TTC549 (cell line): ENCODE measurements around the gene CPSF4L.
"Not testable (repeated sequence)": the region's sequence is repeated elsewhere in the genome, so short reads cannot be mapped to it uniquely, and the experiment has no call there.

Experiments used
- FAIRE-seq: peaks from 2 replicates; lab custom pipeline; 2012; peaks lifted over from hg19 to GRCh38; lab: Jason Lieb, UNC

Gene CPSF4L

DNA sequence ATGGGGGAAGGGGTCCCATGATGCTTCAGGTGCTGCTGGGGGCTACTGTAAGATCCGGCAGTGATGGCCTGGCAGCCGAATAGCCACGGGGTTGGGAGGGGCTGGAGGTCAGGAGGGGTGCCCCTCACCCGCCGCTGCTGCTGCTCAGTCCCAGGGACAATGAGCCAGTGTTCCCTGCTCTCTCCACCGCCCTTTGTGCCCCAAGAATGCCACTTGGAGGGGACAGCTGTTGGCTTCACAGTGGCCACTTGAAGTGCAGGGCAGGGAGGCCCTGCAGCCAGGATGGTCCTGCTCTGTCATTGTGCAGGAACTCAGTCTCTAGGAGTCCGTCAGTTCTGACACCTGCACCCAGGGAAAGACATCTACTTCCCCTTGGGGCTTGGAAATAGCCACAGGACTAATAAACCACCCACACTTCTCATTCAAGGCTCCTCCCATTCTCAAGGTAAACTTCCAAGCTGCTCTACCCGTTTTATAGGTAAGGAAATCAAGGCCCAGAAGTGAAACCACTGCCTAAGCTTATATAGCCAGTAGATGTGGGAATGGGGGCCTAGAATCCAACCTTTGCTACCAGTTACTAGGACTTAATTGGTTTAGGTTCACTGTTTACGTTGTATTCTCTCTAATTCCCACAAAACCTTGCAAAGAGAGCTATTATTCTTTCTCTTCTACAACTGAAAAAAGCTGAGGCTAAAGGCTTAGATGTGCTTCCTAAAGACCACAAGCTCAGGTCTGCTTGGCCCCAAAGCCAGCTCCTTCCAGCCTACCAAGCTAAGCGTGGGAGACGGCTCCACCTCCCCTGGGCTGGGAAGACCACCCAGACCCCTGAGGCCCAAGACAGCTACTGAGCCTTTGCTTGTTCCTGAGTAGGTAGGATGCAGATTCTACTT lies 6.2 kb upstream of the CPSF4L start:
- FAIRE-seq = no peak

DNA sequence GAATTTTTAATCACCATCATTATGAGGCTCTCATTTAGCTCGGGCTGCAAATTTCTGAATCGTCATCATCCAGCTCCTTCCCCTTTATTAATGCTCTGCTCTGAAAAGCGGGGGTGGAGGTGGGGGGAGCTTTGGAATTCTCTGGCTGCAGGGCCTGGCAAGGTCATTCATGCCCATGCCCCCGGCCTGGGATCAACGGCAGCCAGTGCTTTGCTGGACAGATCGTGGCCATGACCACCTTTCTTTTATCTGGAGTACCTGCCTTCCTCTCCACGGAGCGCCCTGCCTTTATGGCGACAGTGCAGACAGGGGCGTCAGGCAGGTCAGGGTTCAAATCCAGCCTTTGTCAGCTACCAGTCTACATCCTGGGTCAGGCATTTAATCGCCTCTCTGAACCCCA lies 5.1 kb upstream of the CPSF4L start:
- FAIRE-seq = no peak

DNA sequence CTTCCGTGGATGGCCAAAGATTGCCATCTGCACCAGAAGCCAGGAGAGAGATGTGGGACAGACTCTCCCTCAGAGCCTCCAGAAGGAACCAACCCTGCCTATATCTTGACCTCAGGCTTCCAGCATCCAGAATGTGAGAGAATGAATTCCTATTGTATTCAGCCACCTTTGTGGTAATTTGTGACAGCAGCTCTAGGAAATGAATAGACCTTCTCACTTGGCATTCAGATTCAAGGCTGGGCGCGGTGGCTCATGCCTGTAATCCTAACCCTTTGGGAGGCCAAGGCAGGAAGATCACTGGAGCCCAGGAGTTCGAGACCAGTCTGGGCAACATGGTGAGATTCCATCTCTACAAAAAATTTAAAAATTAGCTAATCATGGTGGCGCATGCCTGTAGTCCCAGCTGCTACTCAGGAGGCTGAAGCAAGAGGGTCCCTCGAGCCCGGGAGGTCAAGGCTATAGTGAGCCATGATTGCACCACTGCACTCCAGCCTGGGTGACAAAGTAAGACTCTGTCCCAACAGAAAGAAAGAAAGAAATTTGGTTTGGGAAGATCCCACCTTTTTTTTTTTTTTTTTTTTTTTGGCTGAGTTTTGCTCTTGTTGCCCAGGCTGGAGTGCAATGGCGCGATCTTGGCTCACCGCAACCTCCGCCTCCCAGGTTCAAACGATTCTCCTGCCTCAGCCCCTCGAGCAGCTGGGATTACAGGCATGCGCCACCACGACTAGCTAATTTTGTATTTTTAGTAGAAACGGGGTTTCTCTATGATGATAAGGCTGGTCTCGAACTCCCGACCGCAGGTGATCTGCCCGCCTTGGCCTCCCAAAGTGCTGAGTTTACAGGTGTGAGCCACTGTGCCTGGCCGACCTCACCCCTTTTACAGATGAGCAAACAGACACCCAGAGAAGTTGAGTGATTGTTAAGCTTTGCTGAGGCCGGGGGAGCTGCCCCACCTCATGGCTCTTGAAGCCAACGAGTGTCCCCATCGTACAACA lies 4.3 kb upstream of the CPSF4L start:
- FAIRE-seq = no peak

DNA sequence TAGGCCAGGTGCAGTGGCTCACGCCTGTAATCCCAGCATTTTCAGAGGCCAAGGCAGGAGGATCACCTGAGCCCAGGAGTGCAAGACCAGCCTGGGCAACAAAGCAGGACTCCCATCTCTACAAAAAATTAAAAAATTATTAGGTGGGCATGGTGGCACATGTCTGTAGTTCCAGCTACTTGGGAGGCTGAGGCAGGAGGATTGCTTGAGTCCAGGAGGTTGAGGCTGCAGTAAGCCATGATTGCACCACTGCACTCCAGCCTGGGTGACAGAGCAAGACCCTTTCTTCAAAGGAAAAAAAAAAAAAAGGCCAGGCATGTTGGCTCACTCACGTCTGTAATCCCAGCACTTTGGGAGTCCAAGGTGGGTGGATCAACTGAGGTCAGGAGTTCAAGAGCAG lies 2.8 kb upstream of the CPSF4L start:
- FAIRE-seq = not testable (repeated sequence)

DNA sequence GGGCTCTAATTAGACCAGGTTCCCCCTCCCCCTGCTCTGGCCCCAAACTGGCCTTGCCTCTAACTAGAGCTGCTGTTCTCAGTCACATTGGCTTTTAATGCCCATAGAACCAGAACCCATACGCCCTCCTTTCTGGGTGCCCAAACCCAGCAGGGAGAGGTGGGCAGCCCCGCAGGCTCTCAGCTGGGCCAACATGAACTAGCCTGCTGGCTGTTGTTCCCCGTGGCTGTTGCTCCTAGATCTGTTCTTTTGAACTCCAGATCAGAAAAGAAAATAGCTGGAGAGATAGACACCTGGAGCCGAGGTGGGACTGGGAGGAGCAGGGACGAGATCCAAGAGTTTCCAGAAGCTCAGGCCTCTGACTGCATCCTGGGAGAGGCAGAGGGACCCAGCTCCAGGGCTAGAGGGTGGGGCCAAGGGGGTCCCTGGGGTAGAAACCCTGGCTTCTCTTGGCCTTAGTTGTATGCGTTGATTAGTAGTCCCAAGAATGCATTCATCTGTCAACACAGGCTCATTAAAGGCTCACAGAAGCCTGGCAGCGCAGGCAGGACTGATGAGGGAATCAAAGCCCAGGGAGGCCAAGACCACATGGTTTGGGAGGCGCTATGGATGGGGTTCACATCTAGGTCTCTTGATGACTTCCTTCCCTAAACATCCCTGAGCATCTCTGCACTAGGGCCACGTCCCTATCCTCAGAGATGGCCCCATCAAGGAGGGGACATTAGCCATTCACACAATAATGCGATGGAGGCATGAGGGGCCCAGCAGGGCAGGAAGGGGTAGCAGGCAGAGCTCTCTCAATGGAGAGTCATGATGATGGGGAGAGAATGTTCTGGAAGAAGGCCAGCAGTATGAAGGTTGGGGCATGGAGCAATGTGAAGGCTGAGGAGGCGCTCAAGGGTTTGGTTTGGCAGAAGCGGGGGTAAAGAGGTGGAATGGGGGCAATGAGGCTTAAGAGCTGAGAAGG lies 1.3 kb upstream of the CPSF4L start:
- no peak for FAIRE-seq

DNA sequence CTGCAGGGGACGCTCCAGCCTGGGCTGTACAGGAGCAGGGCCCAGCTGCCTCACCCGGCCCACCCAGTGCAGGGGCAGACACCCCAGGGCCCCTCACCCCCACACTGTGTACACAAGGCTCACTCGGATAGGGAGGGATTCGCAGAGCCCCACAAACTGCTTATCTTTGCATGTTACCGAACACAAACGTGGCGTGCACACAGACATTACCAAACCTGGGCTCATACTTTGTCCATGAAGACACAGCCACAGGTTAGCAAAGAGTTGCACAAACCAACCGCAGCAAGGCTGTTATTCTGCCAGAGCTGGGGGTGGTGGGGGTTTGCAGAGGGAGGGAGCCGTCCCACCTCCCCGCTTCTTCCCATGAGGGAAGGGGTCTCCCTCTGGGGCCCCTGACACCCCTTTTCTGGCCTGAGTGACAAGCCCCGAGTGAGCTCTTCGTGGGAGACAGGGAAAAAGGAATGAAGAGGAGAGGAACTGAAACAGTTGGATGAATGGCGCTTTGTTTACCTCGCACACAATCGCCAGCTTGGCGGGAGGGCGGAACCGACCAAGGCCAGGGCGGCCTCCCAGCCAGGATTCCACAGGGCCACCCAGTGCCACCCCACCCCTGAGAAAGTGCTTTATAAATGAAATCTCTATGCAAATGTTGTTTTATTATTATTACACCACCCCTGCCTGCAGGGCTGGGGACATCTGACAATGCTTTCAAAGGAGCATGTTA lies 434 bp upstream of the CPSF4L start:
- FAIRE-seq = no peak

DNA sequence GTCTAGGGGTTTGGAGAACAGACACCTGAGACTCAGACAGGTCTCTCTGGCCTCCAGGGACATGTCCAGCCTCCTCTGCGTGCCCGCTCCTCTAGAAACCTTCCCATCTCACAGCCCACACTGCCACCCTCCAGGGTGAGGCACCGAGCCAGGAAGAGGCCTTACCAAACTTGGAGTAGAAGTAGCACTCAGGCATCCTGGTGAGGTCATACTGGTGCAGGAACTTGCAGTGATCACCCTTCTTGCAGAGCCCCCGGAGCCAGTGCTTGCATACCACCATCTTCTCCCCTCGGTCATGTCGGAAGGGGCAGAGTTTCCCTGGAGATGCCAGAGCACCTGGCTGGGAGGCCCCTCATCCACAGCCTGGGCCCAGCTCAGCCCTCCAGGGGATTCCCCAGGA lies 4.2 kb downstream of the CPSF4L start:
- no peak for FAIRE-seq

DNA sequence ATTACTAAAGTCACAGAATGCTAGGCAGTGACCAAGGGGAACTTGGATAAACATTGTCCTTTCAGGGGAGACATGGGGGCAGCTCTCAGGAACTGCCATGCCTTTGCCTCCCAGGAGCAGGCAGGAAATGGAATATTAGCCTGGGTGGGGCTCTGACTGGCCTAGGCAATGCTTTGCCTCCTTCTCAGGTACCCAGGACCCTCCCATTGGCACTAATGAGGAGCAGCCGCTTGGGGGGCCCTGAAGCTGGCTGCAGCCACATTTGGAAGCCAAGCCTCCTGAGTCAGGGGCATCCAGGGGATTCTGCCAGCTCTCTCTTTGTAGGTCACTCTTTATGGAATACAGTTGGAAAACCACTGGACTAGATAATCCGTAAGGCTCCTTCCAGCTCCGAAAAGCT lies 5.5 kb downstream of the CPSF4L start:
- FAIRE-seq = no peak

DNA sequence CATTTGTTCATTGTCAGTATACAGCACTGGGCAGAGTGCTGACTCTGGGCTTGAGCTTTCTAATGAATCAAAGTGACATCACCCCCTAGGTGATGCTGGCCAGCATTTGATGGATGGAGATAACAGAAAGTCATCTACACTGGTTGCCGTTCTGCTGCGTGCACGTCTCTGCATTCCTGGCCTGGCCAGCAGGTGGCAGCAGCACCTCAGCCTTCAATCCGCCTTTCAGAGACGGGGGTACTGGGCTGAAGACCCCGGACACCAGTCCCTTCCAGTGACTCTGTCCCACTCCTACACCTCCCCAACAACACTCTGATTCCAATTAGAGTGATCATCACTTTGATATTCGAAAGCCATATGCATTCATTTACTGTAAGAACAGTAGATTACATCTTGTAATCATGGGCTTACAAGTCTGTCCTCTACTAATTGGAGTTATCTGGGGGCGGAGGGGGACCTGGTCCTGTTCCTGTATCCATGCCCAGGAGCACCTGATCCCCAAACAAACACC lies 6.0 kb downstream of the CPSF4L start:
- FAIRE-seq = no peak

DNA sequence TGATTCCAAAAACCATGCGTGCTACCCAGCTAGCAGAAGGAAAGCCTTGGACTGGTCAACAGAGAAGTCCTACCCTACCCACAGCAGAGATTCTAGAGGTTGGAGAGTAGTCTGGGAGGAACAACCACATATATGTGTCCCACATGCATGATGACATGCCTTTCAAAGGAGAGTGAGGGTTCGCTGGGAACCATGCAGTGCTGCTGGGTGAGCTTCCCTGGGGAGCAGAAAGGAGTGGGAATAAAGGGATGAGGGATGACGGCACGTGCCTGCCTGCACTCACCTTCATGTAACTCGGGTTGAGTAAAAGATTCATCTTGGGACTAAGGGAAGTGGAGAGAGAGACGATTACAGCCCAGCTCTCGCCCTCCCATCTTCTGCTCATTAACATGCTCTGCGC lies 9.8 kb downstream of the CPSF4L start:
- no peak for FAIRE-seq

DNA sequence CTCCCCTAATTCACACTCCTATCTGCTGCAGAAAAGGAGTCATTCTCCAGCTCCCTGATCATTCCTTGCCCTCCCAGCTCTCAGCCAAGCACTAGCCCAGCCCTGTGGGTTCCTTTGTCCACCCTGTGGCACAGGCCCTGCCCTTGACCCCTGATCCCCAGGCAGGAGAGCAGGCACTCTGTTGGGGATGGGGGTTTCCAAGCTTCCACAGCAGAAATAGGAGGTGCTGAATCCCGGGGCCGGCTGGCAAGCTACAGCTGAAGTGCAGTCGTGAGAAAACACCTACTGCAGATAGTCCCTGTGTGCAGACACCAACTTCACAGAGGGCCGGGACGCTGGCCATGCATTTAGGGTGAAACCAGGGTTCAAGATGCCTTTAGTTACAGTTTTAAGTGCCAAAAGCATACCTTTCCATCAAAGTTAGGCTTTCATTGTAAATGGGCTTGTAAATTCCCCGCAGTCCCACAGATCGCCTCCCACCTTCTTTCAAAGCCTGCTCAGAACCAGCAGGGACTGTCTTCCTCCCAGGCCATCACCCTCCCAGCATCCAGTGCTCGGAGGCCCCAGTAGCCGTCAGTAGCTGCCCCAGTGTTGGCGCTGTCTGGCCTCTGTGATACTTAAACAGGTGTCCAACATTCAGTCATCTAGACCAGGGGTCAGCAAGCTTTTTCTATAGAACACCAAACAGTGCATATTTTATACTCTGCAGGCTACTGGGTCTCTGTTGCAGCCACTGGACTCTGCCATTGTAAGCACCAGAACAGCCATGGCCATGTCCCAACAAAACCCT lies 10.6 kb downstream of the CPSF4L start:
- FAIRE-seq = no peak

DNA sequence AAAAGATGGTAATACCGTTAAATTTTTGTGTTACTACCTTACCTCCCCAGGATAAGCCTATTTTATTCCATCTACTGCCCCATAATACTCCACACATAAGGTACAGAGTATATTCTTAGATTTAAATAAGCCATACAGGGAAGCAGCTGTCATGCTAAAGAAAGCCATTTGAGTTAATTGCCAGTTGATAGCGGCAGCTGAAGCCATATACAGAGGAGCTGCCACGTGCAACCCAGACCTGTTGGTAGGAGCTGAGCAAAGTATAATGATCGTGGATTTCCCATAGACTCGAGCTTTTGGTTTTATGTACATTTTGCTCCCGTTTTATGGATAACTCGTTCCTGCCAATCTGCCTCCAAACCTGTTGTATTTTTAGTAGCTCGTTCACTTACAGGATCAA lies 12.0 kb downstream of the CPSF4L start:
- no peak for FAIRE-seq

DNA sequence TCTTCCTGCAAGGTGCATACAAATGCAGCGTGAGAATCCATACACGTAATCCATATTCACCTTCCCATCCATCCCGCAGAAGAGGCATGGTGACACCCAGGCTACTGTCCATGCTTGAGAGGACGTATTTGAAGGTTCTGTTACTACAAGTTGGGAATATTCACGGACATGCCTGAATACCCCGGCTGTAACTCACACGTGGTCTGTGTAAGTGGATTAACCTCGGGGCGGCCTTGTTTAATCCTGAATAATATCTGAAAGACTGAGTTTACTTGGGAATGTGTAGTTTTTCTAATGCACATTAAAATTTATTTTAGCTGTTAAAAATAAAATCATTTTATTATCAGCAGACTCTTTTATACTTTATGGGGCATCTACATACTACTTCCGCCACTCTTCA lies 13.1 kb downstream of the CPSF4L start:
- no peak for FAIRE-seq

DNA sequence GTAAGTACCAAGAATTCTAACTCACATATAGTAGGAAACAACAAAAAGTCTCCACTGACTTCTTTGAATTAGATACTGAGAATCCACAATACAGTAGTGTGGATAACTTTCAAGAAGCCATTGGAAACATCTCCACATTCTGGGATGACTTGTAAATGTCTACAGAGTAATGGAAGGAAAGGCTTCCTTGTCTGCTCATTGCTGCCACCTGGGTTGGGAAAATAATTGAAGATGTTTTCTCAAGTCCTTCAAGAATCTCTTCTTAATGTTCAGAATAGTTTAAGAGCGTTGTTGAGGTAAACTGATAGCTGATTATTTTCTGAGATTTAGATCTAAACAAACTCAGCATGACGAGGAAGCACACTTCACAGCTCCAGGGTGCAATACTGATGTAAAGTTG lies 14.0 kb downstream of the CPSF4L start:
- FAIRE-seq = no peak

DNA sequence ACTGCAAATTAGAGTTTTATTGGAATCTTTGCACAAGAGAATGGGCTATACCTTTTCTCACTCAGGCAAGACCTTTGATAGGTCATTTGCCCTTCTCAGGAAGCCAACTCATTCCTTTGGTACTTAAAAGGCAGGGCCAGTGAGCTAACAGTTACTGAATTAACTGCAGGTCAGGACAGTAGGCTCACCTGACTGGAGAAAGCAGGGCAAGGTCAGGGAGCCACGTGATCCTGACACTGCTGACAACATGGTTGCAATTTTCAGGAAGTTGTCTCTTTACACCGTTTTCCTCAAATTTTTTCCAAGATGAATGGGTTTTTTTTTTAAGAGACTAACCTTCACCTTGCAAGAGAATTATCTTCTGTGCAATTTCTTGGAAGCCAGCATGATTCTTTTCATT lies 21.1 kb downstream of the CPSF4L start:
- FAIRE-seq = no peak

DNA sequence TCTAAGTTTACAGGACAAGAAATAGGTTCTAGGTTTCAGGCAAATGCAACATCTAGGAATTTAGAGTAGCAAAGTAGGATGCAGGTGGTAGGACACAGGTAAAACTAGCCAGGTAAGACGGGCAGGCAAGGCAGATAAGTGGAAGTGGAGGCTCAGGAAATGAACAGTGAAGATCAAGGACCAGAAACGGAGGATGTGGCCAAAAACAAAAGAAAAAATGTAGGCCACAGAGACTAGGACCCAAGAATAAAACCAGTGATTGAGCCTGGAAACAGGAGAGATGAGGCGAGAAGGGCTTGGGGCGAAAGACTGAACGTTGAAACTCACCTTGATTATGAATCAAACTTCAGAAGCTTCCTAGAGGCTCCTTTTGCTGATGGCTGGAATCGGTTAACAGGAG lies 24.0 kb downstream of the CPSF4L start:
- FAIRE-seq = no peak

DNA sequence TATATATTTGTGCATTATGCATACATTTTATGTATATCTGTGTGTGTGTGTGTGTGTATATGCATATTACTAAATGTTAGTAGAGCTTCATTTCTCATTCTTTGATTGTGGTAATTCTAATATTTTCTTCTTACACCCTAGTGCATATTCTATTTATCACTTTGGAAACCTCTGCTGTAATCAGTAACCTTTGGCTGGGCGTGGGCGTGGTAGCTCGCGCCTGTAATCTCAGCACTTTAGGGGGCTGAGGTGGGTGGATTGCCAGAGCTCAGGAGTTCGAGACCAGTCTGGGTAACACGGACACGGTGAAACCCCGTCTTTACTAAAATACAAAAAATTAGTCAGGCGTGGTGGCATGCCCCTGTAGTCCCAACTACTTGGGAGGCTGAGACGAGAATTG lies 26.9 kb downstream of the CPSF4L start:
- no peak for FAIRE-seq

DNA sequence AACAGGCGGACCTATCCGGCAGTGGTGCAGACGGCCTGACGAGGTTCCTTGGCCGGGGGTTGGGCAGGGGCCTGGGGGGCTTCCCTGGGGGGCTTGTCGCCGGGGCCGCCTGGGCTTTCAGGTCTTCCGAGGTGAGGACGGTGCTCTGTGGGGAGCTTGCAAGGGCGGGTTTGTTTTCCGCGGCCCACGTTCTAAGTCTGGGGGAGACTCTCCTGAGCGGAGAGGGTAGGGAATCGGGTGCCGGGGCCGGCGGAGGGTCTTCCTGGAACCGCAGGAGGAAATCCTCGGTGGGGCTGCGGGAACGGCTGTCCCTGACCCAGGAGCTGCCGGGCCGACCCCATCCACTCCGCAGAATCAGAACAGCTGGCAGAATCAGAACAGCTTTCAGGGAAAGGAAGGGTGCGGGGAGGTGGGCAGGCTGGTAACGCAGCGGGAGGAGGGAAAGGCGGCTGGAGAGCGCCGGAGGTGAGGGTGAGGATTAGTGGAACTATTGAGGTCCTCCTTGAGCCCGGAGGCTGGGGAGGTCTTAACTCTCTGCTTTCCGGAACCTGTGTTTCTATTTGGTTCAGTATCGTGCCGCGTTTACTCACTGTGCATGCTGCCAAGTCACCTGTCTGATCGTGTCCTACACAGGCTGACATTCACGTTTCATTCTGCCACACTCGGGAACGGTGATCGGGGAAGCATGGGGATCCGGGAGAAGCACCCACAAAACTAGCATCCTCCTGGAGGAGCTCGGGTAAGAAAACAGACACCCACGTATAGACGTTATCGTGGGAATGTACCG lies 28.9 kb downstream of the CPSF4L start:
- no peak for FAIRE-seq

DNA sequence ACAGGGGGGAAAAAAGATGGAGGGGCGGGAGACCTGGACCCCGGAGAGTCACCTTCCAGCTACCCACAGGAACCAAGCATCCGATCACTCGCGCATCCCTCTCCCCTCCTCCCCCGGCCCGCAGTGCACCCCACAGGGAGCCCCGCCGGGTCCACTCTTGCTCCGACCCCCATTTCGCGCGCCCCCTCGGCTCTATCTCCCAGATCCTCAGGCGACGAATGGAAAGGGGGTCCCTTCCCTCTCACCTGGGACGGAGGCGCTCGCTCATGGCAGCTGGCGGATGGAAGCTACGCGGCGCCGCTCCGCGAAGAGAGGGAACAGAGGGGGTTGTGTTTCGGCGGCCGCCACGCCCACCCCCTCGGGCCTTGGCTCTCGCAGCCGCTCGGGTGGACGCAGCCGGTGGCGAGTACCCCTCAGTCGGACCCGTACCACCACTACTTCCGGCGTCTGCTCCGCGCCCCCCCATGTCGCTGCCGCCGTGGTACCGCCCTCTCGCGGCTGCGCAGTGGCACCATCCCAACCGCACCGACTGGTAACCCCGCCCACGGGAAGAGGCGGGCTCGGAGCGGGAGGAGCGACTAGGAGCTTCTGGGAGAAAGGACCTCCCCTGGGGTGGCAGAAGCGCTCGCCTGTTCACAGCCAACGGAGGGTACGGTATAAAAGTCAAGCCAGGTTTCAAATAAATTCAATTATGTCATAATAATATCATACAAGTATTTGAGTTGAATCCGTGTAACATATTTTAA lies 29.7 kb downstream of the CPSF4L start:
- peak; percentile 70 for FAIRE-seq
